Liver (tissue), 9 donors: ENCODE data around the gene AOPEP. TPM values are rescaled to one million over a fixed set of nuclear protein-coding genes. Genes with fewer than 3 reads are reported as not detected.

Source experiments
- DNase-seq: peaks from one replicate; pipeline ENCODE4 v3.0.0-alpha.2; 2017; ENCODE audit warnings: low spot score
- H3K27ac ChIP-seq, 2 donors: one replicate each; pipeline ENCODE4 v1.7.0; 2013; ENCODE audit warnings: inconsistent platforms in 2 of 2, low read length in 2 of 2, control low read depth in 1 of 2, low read depth in 1 of 2, mild to moderate bottlenecking in 1 of 2
- H3K27me3 ChIP-seq, 4 donors: one replicate each; pipeline versions ENCODE4 v1.6.1 to v1.7.0; 2013; ENCODE audit warnings: low read length in 3 of 4, inconsistent platforms in 1 of 4, mild to moderate bottlenecking in 1 of 4, moderate library complexity in 1 of 4; ENCODE audit not compliant: control insufficient read depth in 4 of 4, insufficient read depth in 4 of 4
- H3K36me3 ChIP-seq, 4 donors: one replicate each; pipeline versions ENCODE4 v1.6.1 to v1.7.0; 2013; ENCODE audit warnings: low read length in 3 of 4, mild to moderate bottlenecking in 3 of 4, low read depth in 1 of 4, moderate library complexity in 1 of 4; ENCODE audit not compliant: control insufficient read depth in 4 of 4, insufficient read depth in 3 of 4
- H3K4me1 ChIP-seq, 4 donors: one replicate each; pipeline versions ENCODE4 v1.6.1 to v1.7.0; 2013; ENCODE audit warnings: low read length in 3 of 4, mild to moderate bottlenecking in 3 of 4, moderate library complexity in 1 of 4; ENCODE audit not compliant: control insufficient read depth in 4 of 4, insufficient read depth in 4 of 4
- H3K4me3 ChIP-seq, 3 donors: one replicate each; pipeline versions ENCODE4 v1.6.1 to v1.7.0; 2013; ENCODE audit warnings: low read length in 3 of 3, control low read depth in 1 of 3, low read depth in 1 of 3, mild to moderate bottlenecking in 1 of 3
- H3K9ac ChIP-seq, 2 donors: one replicate each; pipeline ENCODE4 v1.7.0; 2013; ENCODE audit warnings: low read length in 2 of 2, mild to moderate bottlenecking in 2 of 2, moderate library complexity in 2 of 2, control low read depth in 1 of 2, low read depth in 1 of 2
- H3K9me3 ChIP-seq, 4 donors: one replicate each; pipeline versions ENCODE4 v1.6.1 to v1.7.0; 2013; ENCODE audit warnings: low read length in 3 of 4; ENCODE audit not compliant: control insufficient read depth in 4 of 4
- ATF3 ChIP-seq: IDR thresholded peaks from 2 replicates; pipeline ENCODE4 v1.6.1; 2016; ENCODE audit warnings: antibody characterized with exemption
- CTCF ChIP-seq: fragments of 150-350 bp; IDR thresholded peaks from 2 replicates; pipeline ENCODE4 v1.5.1; 2017; ENCODE audit warnings: improper control_type of control experiment, low read depth, low read length; ENCODE audit not compliant: missing input control
- EGR1 ChIP-seq, 2 donors: IDR thresholded peaks; 2 replicates each; pipeline ENCODE4 v1.6.1; 2016 to 2018; ENCODE audit warnings: antibody characterized with exemption in 2 of 2, low read depth in 2 of 2
- FOXA1 ChIP-seq: IDR thresholded peaks from 2 replicates; pipeline ENCODE4 v1.6.1; 2016; ENCODE audit warnings: antibody characterized with exemption
- FOXA2 ChIP-seq: IDR thresholded peaks from 2 replicates; pipeline ENCODE4 v1.6.1; 2016; ENCODE audit warnings: antibody characterized with exemption
- GABPA ChIP-seq, 2 donors: IDR thresholded peaks in 1 of 2; conservative IDR thresholded peaks in 1 of 2; 2 replicates each; pipeline ENCODE4 v1.6.1; 2016; ENCODE audit warnings: antibody characterized with exemption in 2 of 2, mild to moderate bottlenecking in 1 of 2, moderate library complexity in 1 of 2
- HNF4A ChIP-seq, 2 donors: conservative IDR thresholded peaks; 2 replicates each; pipeline ENCODE4 v1.6.1; 2016; ENCODE audit warnings: antibody characterized with exemption in 2 of 2, mild to moderate bottlenecking in 2 of 2
- HNF4G ChIP-seq: IDR thresholded peaks from 2 replicates; pipeline ENCODE4 v1.6.1; 2016; ENCODE audit warnings: antibody characterized with exemption
- JUND ChIP-seq, 2 donors: IDR thresholded peaks; 2 replicates each; pipeline ENCODE4 v1.6.1; 2016; ENCODE audit warnings: antibody characterized with exemption in 2 of 2
- MAX ChIP-seq: IDR thresholded peaks from 2 replicates; pipeline ENCODE4 v1.6.1; 2016; ENCODE audit warnings: antibody characterized with exemption
- NR2F2 ChIP-seq: IDR thresholded peaks from 2 replicates; pipeline ENCODE4 v1.6.1; 2016; ENCODE audit warnings: antibody characterized with exemption
- RAD21 ChIP-seq, 2 donors: IDR thresholded peaks; 2 replicates each; pipeline ENCODE4 v1.6.1; 2016; ENCODE audit warnings: antibody characterized with exemption in 2 of 2, mild to moderate bottlenecking in 2 of 2
- REST ChIP-seq: IDR thresholded peaks from 2 replicates; pipeline ENCODE4 v1.6.1; 2016; ENCODE audit warnings: antibody characterized with exemption, mild to moderate bottlenecking
- SP1 ChIP-seq: IDR thresholded peaks from 2 replicates; pipeline ENCODE4 v1.6.1; 2018; ENCODE audit warnings: antibody characterized with exemption, mild to moderate bottlenecking
- TAF1 ChIP-seq: conservative IDR thresholded peaks from 2 replicates; pipeline ENCODE4 v1.6.1; 2016; ENCODE audit warnings: antibody characterized with exemption, mild to moderate bottlenecking
- YY1 ChIP-seq: IDR thresholded peaks from 2 replicates; pipeline ENCODE4 v1.6.1; 2016; ENCODE audit warnings: antibody characterized with exemption, mild to moderate bottlenecking
- ZBTB33 ChIP-seq: IDR thresholded peaks from 2 replicates; pipeline ENCODE4 v1.6.1; 2016; ENCODE audit warnings: antibody characterized with exemption
- WGBS: extraction: QIAGEN DNeasy Blood & Tissue Kit; methylation state at CpG from one replicate; pipeline ENCODE4 v1.1.7; 2013; 5-methylcytosine and 5-hydroxymethylcytosine counted together
- polyA plus RNA-seq, 2 donors: library from polyadenylated mRNA; stranded (reverse) in 1 of 2; unstranded in 1 of 2; fragments of 200-250 nt in 1 of 2; fragments of >200 nt in 1 of 2; fragmentation: Nextera tagmentation in 1 of 2; extraction: Ambion mirVana in 1 of 2; gene quantifications; one replicate each; pipeline versions ENCODE4 v1.2.1 to v1.2.3, GENCODE V29; 2013 to 2015
- total RNA-seq, 2 donors: library from RNA; depleted of rRNA; stranded (reverse); fragments of >200 nt; gene quantifications; one replicate each; pipeline ENCODE4 v1.2.3, GENCODE V29; 2014
- donor health status: healthy.
- donor health status: healthy.
- donor health status: healthy.
- donor health status: healthy.
- donor health status: healthy.

The AOPEP gene
- total and polyA plus RNA-seq, 4 donors: 22.2 to 77.1 (median 34.8) TPM

GRCh38 chr9:94785215-94786169 is 59.0 kb downstream of the AOPEP start:
- no peak for DNase-seq
- WGBS: 90% methylated on average over 10 of the region's 10 CpGs
- H3K4me3 ChIP-seq: no peak overlapping the region
- TF ChIP-seq GABPA (IDR thresholded peaks at IDR 0.05 in 1 of 2, conservative IDR thresholded peaks at IDR 0.05 in 1 of 2): no peak
- TF ChIP-seq HNF4A (conservative IDR thresholded peaks at IDR 0.05): no peak
- TF ChIP-seq ZBTB33: no peak
- TF ChIP-seq YY1: no peak
- TF ChIP-seq EGR1 (IDR thresholded peaks at IDR 0.05; ENCODE audit: low read depth in 2 of 2): no peak
- TF ChIP-seq SP1: no peak
- no peak for TF ChIP-seq JUND (IDR thresholded peaks at IDR 0.05)
- no peak for TF ChIP-seq CTCF
- no peak for TF ChIP-seq HNF4G
- TF ChIP-seq FOXA1: no peak
- no peak overlapping the region for H3K27ac ChIP-seq
- H3K36me3 ChIP-seq: no peaks in the 10 kb centered on the region
- peaks cover 0 to 8% (median 0%) of the 10 kb centered on the region in 4 donors for H3K4me1 ChIP-seq
- no peaks in the 10 kb centered on the region for H3K9me3 ChIP-seq
- no peak overlapping the region for H3K9ac ChIP-seq
- H3K27me3 ChIP-seq: no peaks in the 10 kb centered on the region

- WGBS: 97% methylated on average over 3 of the region's 3 CpGs
- Histone ChIP-seq H3K4me3 (no peak overlapping the region), H3K9me3 (no peaks in the 10 kb centered on the region), H3K27me3 (no peaks in the 10 kb centered on the region), H3K4me1 (peaks cover 0 to 8% (median 0%) of the 10 kb centered on the region in 4 donors), H3K27ac (no peak overlapping the region), H3K9ac (no peak overlapping the region), H3K36me3 (no peaks in the 10 kb centered on the region)
- DNase-seq: no peak
- no peak for TF ChIP-seq ATF3
- TF ChIP-seq HNF4G: no peak
- TF ChIP-seq TAF1: no peak
- TF ChIP-seq REST: no peak
- TF ChIP-seq SP1: no peak
- TF ChIP-seq JUND (IDR thresholded peaks at IDR 0.05): no peak
- no peak for TF ChIP-seq YY1
- TF ChIP-seq HNF4A (conservative IDR thresholded peaks at IDR 0.05): no peak
- TF ChIP-seq GABPA (IDR thresholded peaks at IDR 0.05 in 1 of 2, conservative IDR thresholded peaks at IDR 0.05 in 1 of 2): no peak
- no peak for TF ChIP-seq FOXA1
- no peak for TF ChIP-seq NR2F2
- TF ChIP-seq CTCF: no peak
- no peak for TF ChIP-seq ZBTB33
- TF ChIP-seq FOXA2: no peak
- TF ChIP-seq RAD21 (IDR thresholded peaks at IDR 0.05): no peak
- TF ChIP-seq EGR1 (IDR thresholded peaks at IDR 0.05; ENCODE audit: low read depth in 2 of 2): no peak
- TF ChIP-seq MAX: no peak
These were observed 60.1 kb downstream of the AOPEP start for GRCh38 chr9:94786586-94786985.
